ENCODE measurements around the gene CACNA1C. TPM values are rescaled to one million over a fixed set of nuclear protein-coding genes. Genes with fewer than 3 reads are reported as not detected.

The CACNA1C gene
- polyA plus RNA-seq, 1 of the 3 experiments (the other 2 are of a cell fraction) = 1.5 TPM

DNA sequence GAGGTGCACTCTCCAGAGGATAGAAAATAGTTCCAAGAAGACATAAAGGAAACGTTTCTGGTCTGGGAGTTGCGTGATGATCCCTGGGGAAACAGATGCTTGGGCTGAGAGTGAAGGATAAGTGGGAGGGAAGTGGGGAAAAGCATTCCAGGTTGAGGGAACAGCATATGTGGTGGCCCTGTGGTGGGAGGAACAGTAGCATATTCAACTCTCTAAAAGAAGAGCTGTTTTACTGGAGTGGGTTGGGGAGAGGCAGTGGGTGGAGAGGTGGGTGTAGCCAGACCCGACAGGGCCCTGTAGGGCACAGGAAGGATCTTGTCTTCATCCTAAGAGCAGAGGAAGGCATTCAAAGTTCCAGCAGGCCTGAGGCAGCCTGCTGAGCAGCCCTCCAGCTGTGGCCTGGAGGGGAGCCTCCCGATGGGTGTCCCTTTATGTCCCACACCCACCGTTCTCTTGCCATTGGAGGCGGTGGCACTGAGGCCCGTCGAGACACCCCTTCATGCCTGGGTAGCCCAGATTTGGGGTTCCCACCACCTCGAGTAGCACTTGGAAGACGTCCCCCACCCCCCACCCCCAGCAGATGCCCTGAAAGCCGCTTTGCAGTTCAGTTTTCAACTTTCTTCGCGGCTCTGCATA is 431.5 kb downstream of the CACNA1C start:
- no peak overlapping the region for H3K4me3 ChIP-seq (ENCODE audit: low read depth in 2 of 2, low read length in 1 of 2)
- H3K79me2 ChIP-seq (ENCODE audit: insufficient read depth) = no peaks in the 10 kb centered on the region
- no peak for DNase-seq
- H3K4me1 ChIP-seq (ENCODE audit: control insufficient read depth in 1 of 2, insufficient read depth in 2 of 2, low read depth in 1 of 2, low read length in 1 of 2) = no peaks in the 10 kb centered on the region; a peak in 1 of 4 replicates
- H3K36me3 ChIP-seq (replicated peaks in 1 of 2; ENCODE audit: control insufficient read depth in 1 of 2, insufficient read depth in 2 of 2, low read length in 1 of 2) = no peaks in the 10 kb centered on the region
- H3K9ac ChIP-seq = no peak overlapping the region
- 44% methylated on average over 9 of the region's 13 CpGs for whole genome bisulfite sequencing (ENCODE audit: low lambda C conversion rate)
- H3K27ac ChIP-seq (ENCODE audit: low read depth in 2 of 2, low read length in 1 of 2) = no peak overlapping the region
- no peak overlapping the region for H3K4me2 ChIP-seq
- H2AFZ ChIP-seq (ENCODE audit: low read depth) = no peak overlapping the region
- no peaks in the 10 kb centered on the region for H3K9me2 ChIP-seq
- no peaks in the 10 kb centered on the region for H3K27me3 ChIP-seq (ENCODE audit: insufficient read depth)
- no peak for TF ChIP-seq EZH2phosphoT487 (IDR thresholded peaks at IDR 0.05; ENCODE audit: borderline replicate concordance, low read depth)
- no peak for TF ChIP-seq YY1 (IDR thresholded peaks at IDR 0.05; ENCODE audit: low read depth)
- TF ChIP-seq ELF1 (IDR thresholded peaks at IDR 0.05) = no peak
- no peak for TF ChIP-seq SIN3A (IDR thresholded peaks at IDR 0.05; ENCODE audit: borderline replicate concordance, low read depth, low read length)
- no peak for TF ChIP-seq JUND (IDR thresholded peaks at IDR 0.05)
- no peak for TF ChIP-seq RCOR1 (IDR thresholded peaks at IDR 0.05; ENCODE audit: low read length)
- TF ChIP-seq NFIC (IDR thresholded peaks at IDR 0.05; ENCODE audit: borderline replicate concordance) = no peak
- no peak for TF ChIP-seq FOSL2 (IDR thresholded peaks at IDR 0.05; ENCODE audit: borderline replicate concordance, low read depth)
- TF ChIP-seq, protein P1, sequence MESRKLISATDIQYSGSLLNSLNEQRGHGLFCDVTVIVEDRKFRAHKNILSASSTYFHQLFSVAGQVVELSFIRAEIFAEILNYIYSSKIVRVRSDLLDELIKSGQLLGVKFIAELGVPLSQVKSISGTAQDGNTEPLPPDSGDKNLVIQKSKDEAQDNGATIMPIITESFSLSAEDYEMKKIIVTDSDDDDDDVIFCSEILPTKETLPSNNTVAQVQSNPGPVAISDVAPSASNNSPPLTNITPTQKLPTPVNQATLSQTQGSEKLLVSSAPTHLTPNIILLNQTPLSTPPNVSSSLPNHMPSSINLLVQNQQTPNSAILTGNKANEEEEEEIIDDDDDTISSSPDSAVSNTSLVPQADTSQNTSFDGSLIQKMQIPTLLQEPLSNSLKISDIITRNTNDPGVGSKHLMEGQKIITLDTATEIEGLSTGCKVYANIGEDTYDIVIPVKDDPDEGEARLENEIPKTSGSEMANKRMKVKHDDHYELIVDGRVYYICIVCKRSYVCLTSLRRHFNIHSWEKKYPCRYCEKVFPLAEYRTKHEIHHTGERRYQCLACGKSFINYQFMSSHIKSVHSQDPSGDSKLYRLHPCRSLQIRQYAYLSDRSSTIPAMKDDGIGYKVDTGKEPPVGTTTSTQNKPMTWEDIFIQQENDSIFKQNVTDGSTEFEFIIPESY (IDR thresholded peaks at IDR 0.05; ENCODE audit: borderline replicate concordance, low read depth) = no peak
- no peak for TF ChIP-seq RFX5 (IDR thresholded peaks at IDR 0.05; ENCODE audit: low read length)
- TF ChIP-seq SMC3 (IDR thresholded peaks at IDR 0.05; ENCODE audit: low read depth, low read length) = no peak
- TF ChIP-seq MEF2A (IDR thresholded peaks at IDR 0.05; ENCODE audit: borderline replicate concordance, low read depth) = no peak
- TF ChIP-seq TEAD4 (IDR thresholded peaks at IDR 0.05; ENCODE audit: borderline replicate concordance, insufficient read depth) = no peak
- TF ChIP-seq, protein P2, sequence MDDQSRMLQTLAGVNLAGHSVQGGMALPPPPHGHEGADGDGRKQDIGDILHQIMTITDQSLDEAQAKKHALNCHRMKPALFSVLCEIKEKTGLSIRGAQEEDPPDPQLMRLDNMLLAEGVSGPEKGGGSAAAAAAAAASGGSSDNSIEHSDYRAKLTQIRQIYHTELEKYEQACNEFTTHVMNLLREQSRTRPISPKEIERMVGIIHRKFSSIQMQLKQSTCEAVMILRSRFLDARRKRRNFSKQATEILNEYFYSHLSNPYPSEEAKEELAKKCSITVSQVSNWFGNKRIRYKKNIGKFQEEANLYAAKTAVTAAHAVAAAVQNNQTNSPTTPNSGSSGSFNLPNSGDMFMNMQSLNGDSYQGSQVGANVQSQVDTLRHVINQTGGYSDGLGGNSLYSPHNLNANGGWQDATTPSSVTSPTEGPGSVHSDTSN (IDR thresholded peaks at IDR 0.05) = no peak
- no peaks in the 10 kb centered on the region for H3F3A ChIP-seq (replicated peaks; ENCODE audit: insufficient read depth)
- no peaks in the 10 kb centered on the region for H4K20me1 ChIP-seq (ENCODE audit: insufficient read depth)
- POLR2A ChIA-PET = no interaction called here
- H3K9me3 ChIP-seq = no peaks in the 10 kb centered on the region
- CTCF ChIA-PET = no interaction called here

DNA sequence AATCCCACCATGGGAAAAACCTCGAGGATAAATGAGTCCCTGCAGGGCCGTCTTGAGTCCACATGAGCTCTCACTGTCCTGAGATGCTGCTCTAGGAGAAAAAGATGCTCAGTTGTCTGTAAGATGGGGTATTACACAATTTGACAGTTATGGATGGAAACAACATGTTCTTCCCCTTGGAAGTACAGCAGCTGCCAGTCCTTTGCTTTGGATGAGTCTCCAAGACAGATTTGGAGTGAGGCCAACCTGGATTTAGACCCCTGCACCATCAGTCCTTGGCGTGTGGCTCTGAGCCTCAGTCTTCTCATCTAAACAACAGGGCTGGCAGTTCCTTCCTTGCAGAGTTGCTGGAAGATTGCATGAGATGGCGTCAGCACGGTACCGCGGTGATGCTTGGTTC is 432.9 kb downstream of the CACNA1C start:
- Histone ChIP-seq H3K79me2 (ENCODE audit: insufficient read depth) (no peaks in the 10 kb centered on the region), H4K20me1 (ENCODE audit: insufficient read depth) (no peaks in the 10 kb centered on the region), H3K9me3 (no peaks in the 10 kb centered on the region), H2AFZ (ENCODE audit: low read depth) (no peak overlapping the region), H3K36me3 (replicated peaks in 1 of 2; ENCODE audit: control insufficient read depth in 1 of 2, insufficient read depth in 2 of 2, low read length in 1 of 2) (no peaks in the 10 kb centered on the region), H3K9ac (no peak overlapping the region), H3K27me3 (ENCODE audit: insufficient read depth) (no peaks in the 10 kb centered on the region), H3K4me2 (no peak overlapping the region), H3K4me1 (ENCODE audit: control insufficient read depth in 1 of 2, insufficient read depth in 2 of 2, low read depth in 1 of 2, low read length in 1 of 2) (no peaks in the 10 kb centered on the region; a peak in 1 of 4 replicates), H3K27ac (ENCODE audit: low read depth in 2 of 2, low read length in 1 of 2) (no peak overlapping the region), H3K9me2 (no peaks in the 10 kb centered on the region), H3F3A (replicated peaks; ENCODE audit: insufficient read depth) (no peaks in the 10 kb centered on the region), H3K4me3 (ENCODE audit: low read depth in 2 of 2, low read length in 1 of 2) (no peak overlapping the region)
- ChIA-PET CTCF (no interaction called here), POLR2A (no interaction called here)
- WGBS (ENCODE audit: low lambda C conversion rate) = 60% methylated on average over 6 of the region's 7 CpGs
- TF ChIP-seq EZH2phosphoT487 (IDR thresholded peaks at IDR 0.05; ENCODE audit: borderline replicate concordance, low read depth) (no peak), FOSL2 (IDR thresholded peaks at IDR 0.05; ENCODE audit: borderline replicate concordance, low read depth) (no peak), FOXJ3 (CRISPR knock-in tag; IDR thresholded peaks at IDR 0.05) (no peak), MEF2A (IDR thresholded peaks at IDR 0.05; ENCODE audit: borderline replicate concordance, low read depth) (no peak), SMC3 (IDR thresholded peaks at IDR 0.05; ENCODE audit: low read depth, low read length) (no peak), RFX5 (IDR thresholded peaks at IDR 0.05; ENCODE audit: low read length) (no peak)
- TF ChIP-seq, protein P3, sequence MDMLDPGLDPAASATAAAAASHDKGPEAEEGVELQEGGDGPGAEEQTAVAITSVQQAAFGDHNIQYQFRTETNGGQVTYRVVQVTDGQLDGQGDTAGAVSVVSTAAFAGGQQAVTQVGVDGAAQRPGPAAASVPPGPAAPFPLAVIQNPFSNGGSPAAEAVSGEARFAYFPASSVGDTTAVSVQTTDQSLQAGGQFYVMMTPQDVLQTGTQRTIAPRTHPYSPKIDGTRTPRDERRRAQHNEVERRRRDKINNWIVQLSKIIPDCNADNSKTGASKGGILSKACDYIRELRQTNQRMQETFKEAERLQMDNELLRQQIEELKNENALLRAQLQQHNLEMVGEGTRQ (IDR thresholded peaks at IDR 0.05; ENCODE audit: borderline replicate concordance, low read depth, low read length) = no peak
- TF ChIP-seq, protein P4, sequence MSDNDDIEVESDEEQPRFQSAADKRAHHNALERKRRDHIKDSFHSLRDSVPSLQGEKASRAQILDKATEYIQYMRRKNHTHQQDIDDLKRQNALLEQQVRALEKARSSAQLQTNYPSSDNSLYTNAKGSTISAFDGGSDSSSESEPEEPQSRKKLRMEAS (IDR thresholded peaks at IDR 0.05; ENCODE audit: low read depth) = no peak
- TF ChIP-seq, protein P5, sequence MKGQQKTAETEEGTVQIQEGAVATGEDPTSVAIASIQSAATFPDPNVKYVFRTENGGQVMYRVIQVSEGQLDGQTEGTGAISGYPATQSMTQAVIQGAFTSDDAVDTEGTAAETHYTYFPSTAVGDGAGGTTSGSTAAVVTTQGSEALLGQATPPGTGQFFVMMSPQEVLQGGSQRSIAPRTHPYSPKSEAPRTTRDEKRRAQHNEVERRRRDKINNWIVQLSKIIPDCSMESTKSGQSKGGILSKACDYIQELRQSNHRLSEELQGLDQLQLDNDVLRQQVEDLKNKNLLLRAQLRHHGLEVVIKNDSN (IDR thresholded peaks at IDR 0.05; ENCODE audit: borderline replicate concordance, low read depth) = no peak
- TF ChIP-seq, protein P2 (IDR thresholded peaks at IDR 0.05) = no peak
- DNase-seq = no peak
